ENCODE data around the gene RGS19.
A peak's percentile ranks its signal among the peaks of the same experiment; 100 is the strongest.

RGS19 gene

DNA sequence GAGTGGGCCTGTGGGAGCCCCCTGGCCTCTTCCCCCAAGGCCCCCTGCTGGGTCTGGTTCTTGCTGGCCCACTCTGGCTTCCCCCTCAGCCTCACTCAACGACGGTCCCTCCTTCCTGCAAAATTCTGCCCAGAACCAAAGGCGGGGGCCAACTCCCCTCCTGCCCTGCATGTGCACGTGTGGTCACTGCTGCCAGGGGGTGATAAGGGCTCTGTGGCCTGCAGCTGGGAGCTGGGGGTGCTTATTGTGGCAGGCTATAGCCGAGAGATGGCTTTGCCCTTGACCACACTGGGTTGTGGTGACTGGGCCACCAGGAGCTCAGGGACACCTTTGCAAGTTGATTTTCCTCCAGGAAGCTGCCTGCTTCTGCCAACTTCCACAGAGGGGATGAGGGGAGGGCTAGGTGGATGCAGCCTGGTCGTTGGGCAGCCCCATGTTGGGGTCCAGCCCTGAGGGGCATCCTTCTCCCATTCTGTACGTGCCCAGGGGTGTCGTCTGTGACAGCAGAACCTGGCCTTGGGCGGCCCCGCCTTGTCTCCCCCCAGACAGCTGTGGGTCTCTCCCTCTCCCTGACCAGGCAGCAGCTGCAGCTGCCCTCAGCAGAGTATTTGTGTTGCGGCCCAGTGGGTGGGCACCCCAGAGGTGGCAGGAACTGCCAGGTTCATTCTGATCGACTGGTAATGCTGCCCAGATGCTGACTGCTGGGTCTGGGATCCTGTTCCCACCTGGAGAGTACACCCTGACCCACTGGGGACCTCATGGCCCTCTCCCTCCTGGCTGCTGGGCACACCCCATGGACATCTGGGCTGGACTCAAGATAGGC lies 10.7 kb downstream of the RGS19 start:
- no peak for DNase-seq (ENCODE audit: low read depth)
- no peak overlapping the region for H3K4me3 ChIP-seq (ENCODE audit: low read depth, low read length)

- no peak for DNase-seq (ENCODE audit: low read depth)
- H3K4me3 ChIP-seq (ENCODE audit: low read depth, low read length): no peak overlapping the region
These were observed 11.5 kb downstream of the RGS19 start for GRCh38 chr20:64067733-64068307.

DNA sequence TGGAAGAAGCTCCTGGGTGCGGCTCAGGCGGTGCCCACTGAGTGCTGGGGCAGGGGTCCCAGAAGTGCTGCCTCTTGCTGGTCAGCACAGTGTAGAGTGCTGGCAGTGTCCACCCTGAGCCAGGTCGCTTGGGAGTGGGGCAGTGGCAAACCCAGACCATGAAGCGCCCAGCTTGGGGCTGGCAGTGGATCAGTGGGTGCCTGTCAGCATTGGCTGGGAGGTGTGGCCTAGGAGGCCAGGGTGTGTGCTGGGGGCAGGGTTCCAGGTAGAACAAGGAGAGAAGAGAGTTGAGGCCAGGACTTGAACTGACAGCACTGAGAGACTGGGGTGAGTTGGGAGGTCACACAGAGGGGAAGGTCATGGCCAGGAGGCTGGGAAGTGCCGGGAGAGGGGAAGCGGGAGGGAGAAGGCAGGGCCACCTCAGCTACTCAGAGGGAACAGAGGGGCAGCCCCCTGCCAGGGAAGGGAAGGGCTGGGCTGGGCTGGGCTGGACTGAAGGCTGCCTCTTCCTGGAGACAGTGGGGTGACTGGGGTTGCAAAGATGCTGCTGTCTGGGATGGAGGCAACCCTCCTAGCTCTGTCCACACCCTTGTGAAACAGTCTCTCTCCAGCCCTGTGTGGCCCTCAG lies 12.2 kb downstream of the RGS19 start:
- no peak for DNase-seq (ENCODE audit: low read depth)
- H3K4me3 ChIP-seq (ENCODE audit: low read depth, low read length): no peak overlapping the region

DNA sequence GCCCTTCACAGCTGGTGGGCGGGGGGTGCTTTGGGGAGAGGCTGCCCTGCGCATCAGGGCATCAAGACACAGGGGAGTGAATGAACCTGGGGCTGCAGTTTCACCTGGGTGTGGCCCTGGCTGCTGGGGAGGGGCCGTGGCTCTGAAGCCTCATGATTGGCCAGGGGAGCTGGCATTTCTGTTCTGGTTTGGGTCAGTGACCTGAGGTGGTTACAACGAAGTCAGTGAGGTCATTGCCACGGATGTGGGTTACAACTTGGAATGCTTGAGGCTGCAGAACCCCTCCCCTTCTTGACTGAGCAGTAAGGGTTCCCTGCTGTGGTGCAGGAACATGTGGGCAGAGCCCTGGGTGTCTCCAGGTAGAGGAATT lies 13.4 kb downstream of the RGS19 start:
- no peak for DNase-seq (ENCODE audit: low read depth)
- H3K4me3 ChIP-seq (ENCODE audit: low read depth, low read length): no peak overlapping the region

DNA sequence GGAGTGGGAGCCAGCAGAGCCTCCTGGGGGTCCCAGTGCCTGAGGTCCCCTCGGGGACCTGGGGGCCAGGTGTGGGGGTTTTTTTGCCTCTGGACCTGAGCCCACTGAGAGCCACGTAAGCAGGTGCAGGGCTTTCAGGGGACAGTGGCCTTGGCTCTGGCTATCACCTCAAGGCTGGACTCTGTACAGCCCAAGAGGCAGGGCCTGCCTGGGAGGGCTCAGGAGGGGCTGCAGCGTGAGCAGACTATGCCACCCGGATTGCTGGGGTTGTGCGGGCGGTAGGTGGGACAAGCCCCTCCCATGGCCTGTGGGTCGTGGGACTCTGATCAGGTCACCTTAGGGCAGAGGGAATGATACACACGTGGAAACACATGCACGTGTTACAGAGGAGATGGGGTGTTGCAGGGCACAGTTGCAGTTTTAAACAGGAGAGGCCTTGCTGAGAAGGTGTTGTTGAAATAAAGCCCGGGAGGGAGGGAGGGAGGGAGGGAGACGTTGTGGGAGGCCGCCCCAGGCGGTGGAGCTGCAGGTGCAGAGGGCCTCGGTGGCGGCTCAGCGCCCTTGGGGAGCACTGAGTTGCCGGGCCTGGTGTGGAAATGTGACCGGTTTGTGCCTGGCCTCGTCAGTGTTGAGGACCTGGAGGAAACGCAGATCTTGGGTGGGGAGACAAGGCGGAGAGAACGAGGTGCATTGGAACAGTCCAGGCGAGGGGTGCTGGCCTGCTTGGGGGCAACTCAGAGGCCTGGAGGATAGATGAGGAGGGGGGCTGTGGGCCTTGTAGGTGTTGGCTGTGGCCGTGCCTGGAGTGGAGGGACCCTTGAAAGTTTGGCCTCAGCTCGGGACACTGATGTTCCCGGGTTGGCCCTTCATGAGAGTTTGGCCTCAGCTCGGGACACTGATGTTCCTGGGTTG lies 14.0 kb downstream of the RGS19 start:
- no peak for DNase-seq (ENCODE audit: low read depth)

DNA sequence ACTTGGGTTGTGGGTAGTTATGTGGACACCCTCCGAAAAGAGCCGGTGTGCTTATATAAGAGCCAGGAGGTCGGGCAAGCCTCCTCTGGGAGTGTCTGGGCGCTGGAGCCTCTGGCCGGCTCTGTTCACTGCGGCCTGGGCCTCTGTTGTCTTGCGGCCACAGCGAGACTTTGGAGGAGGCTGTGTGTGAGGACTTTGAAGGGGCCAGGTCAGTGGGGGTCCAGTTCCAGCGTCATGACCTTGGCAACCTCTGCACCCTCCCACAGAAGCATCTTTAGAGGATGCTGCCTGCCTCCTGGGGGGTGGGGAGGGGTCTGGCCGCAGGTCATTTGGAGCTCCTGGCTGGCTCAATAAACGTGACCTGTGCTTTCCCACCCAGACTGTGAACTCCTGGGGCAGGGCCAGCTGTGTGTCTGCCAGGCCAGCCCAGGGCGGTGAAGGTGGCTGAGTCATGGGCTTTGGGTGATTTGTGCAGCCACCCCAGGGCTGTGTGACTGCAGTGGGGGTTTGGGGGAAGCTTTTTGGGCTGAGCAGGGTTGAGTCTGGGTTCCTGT lies 15.1 kb downstream of the RGS19 start:
- DNase-seq (ENCODE audit: low read depth): no peak
- peak overlapping the region; percentile 89 for H3K4me3 ChIP-seq (ENCODE audit: low read depth, low read length)

More for the DNA sequence above, 14.0 kb downstream of the RGS19 start:
- no peak overlapping the region for H3K4me3 ChIP-seq (ENCODE audit: low read depth, low read length)

DNA sequence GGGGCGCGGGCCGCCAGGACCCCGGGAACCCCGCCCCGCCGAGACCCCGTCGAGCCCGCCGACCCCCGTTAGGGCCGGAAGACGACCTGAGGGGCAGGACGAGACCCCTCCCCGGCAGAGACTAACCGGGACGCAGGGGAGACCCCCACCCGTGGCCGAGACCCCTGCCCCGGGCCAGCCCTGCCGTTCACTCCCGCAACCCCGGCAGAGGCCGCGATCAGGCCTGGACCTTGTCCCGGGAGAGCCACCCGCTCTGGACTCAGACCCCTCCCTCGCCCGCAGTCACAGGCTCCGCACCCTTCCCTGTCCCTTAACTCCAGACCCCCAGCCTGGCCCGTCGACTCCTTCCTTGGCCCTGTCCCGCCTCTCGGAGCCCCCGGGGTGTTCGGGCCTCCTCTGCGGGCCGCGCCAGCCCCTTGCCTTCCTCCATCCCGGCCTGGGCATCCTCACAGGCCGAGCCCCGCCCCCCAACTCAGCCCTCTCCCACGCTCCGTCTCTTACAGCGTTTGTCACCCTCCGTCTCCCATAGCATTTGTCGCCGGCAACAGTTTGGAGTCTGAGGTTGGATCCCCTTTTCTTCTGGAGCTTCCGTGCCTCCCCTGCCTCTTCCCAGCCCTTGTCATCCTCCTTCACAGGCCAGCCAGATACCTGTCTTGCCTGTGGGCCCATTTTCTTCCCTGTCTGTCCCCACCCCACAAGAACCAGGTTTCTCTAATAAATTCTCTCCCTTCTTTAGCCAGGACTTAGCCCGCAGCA lies 15.8 kb downstream of the RGS19 start:
- peak overlapping the region; percentile 89 for H3K4me3 ChIP-seq (ENCODE audit: low read depth, low read length)
- DNase-seq (ENCODE audit: low read depth): no peak

DNA sequence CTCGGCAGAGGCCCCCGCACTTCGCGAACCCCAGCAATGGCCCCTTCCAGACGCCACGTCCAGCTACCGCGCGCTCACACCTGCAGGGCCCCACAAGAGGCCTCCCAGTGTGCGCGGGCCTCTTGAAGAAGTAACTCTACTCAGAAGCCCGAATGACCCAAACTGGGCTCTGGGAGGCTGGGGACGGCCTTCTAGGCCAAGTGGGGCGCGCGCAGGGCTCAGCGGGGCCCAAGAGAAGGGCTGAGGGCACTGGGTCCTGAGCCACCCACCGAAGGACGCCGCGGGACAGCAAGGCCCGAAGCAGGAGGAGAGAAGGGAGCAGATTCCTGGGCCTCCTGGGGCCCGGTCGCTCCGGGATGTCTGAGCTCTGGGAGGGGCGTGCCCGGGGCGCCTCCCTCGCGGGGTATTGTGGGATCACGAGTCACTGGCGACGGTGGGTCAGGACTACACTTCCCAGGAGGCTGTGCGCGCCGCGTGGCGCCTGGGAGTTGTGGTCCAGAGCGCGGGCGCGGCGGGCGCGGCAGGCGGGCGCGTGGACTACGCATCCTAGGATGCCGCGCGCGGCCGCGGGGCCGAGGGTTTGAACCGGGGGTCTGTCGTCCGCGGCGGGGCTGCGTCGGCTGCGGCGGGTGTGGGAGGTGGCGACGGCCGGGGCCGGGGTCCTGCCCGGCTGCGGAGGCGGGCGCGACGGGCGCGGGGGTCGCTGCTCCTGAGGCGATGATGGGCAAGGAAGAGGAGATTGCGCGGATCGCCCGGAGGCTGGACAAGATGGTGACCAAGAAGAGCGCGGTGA lies 16.5 kb downstream of the RGS19 start, which contains the start of gene TCEA2:
Gene TCEA2, plus strand, starts transcription at position 603 of the 793 bp plus-strand sequence. Its CDS starts 115 bp downstream, at position 718.
- peak; percentile 84 for DNase-seq (ENCODE audit: low read depth)
- H3K4me3 ChIP-seq (ENCODE audit: low read depth, low read length): peak within 1 kb of the TSS; percentile 89

DNA sequence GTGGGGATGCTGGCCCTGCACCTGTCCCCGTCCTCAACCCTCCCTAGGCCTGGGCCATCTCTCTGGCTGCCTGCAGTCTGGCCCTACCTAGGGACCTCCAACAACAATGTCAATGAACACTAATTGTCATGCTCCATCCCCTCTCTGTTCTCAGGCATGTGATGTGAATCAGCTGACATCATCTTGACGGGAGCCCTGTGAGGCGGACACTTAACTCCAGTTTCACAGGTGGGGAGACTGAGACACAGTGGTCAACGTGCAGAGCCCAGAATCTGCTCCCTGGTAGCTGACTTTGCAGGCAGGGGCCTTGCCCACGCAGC lies 17.1 kb downstream of the RGS19 start:
- peak overlapping the region; percentile 89 for H3K4me3 ChIP-seq (ENCODE audit: low read depth, low read length)
- no peak for DNase-seq (ENCODE audit: low read depth)

- no peak for DNase-seq (ENCODE audit: low read depth)
- no peak overlapping the region for H3K4me3 ChIP-seq (ENCODE audit: low read depth, low read length)
These were observed 20.8 kb downstream of the RGS19 start for GRCh38 chr20:64058536-64058935.

GRCh38 chr20:64057628-64058498 lies 21.5 kb downstream of the RGS19 start:
- H3K4me3 ChIP-seq (ENCODE audit: low read depth, low read length): no peak overlapping the region
- DNase-seq (ENCODE audit: low read depth): no peak

DNA sequence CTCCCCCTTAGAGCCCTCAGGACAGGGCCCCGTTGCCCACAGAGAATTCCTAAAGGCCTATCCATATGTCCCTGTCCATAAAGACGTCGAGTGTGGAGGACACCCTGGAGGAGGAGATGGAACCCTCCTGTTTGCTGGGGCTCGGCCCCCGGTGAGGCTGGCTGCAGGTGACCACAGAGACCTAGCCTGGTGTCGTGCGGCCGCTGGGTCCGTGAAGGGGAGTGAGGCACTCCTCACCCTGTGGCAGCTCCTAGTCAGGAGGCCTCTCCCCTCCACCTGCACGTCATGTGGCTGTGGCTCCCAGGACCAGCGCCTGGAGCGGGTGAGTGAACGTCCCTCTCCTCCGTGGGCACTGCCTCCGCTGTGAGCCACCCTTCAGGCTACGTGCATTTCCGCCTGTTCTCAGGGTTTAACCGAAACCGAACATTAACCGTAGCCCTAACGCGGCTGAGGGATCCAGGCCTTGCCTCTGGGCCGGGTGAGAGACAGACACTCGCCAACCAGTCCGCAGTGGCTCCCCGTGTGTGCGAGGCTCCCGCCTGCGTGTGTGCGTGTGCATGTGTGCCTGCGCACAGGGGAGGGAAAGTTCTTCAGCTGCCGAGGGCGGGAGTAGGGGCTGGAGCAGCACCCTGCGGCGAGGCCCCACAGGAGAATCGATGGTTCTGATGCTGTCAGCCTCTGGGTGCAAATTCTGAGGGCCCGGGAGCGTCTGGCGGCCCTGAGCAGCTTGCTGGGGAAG lies 22.3 kb downstream of the RGS19 start:
- H3K4me3 ChIP-seq (ENCODE audit: low read depth, low read length): no peak overlapping the region
- DNase-seq (ENCODE audit: low read depth): no peak

DNA sequence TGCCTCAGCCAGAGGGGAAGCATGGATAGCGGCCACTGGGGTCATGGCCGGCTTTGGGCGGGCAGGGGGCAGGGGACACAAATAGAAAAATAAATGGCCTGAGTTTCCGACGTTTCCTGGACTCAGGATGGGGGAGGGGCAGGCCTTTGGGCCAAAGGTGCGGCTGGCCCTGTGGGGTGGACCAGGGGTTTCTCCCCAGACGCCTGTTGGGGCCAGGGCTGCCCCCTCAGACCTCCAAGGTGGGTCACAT lies 22.8 kb downstream of the RGS19 start:
- DNase-seq (ENCODE audit: low read depth): no peak
- H3K4me3 ChIP-seq (ENCODE audit: low read depth, low read length): no peak overlapping the region

- no peak for DNase-seq (ENCODE audit: low read depth)
These were observed 23.3 kb downstream of the RGS19 start for GRCh38 chr20:64055893-64056638.

DNA sequence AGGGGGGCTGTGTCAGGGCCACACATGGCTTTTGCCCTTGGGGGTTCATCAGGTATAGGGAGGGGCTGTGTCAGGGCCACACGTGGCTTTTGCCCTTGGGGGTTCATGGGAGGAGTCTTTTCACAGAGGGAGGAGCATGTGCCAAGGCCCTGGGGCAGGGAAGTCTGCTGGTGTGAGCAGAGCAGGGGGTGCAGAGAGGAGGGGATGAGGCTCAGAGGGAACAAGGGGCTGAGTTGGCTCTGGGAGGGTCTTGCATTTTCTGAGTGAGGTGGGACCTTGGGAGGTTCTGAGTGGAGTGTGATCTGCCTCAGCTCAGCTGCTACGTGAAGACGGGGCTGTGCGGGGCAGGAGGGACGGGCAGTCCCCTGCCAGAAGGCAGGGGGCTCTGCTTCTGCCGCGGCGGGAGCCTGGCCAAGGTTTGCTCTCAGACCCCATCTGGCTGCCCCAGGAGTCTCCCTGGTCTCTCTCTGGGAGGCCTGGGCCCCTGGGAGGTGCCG lies 23.9 kb downstream of the RGS19 start:
- DNase-seq (ENCODE audit: low read depth): no peak
- no peak overlapping the region for H3K4me3 ChIP-seq (ENCODE audit: low read depth, low read length)

More at GRCh38 chr20:64055893-64056638, 23.3 kb downstream of the RGS19 start:
- H3K4me3 ChIP-seq (ENCODE audit: low read depth, low read length): no peak overlapping the region

Data from skeletal muscle cell (primary cell).